Sigmoid colon (tissue), 7 donors: ENCODE measurements around the gene GRAMD4. TPM values are rescaled to one million over a fixed set of nuclear protein-coding genes. Genes with fewer than 3 reads are reported as not detected.

Experiments
- DNase-seq: peaks from one replicate; pipeline ENCODE4 v3.0.0-alpha.2; 2019
- H3K27ac ChIP-seq, 4 donors: fragments of 200-600 bp; sonication (generic); one replicate each; pipeline ENCODE4 v1.5.1; 2016 to 2019; ENCODE audit warnings: mild to moderate bottlenecking in 1 of 4
- H3K27me3 ChIP-seq, 3 donors: fragments of 200-600 bp; sonication (generic); one replicate each; pipeline ENCODE4 v1.5.1; 2019; ENCODE audit warnings: mild to moderate bottlenecking in 1 of 3
- H3K36me3 ChIP-seq, 4 donors: fragments of 200-600 bp; sonication (generic); one replicate each; pipeline ENCODE4 v1.5.1; 2016 to 2019
- H3K4me1 ChIP-seq, 4 donors: fragments of 200-600 bp; sonication (generic); one replicate each; pipeline ENCODE4 v1.5.1; 2017 to 2019
- H3K4me3 ChIP-seq, 4 donors: fragments of 200-600 bp; sonication (generic); one replicate each; pipeline ENCODE4 v1.5.1; 2017 to 2019; ENCODE audit warnings: mild to moderate bottlenecking in 2 of 4, moderate library complexity in 1 of 4
- H3K9me3 ChIP-seq, 4 donors: fragments of 200-600 bp in 3 of 4; sonication (generic) in 3 of 4; one replicate each; pipeline versions ENCODE4 v1.5.1 to v1.6.1; 2013 to 2019
- EP300 ChIP-seq, 4 donors: sonication (generic); formaldehyde crosslinking; IDR thresholded peaks; one replicate each; pipeline ENCODE4 v1.6.1; 2017; ENCODE audit warnings: antibody characterized with exemption in 4 of 4
- POLR2A ChIP-seq, 2 donors: fragments of 450-650 bp; IDR thresholded peaks; one replicate each; pipeline ENCODE4 v1.6.1; 2016; ENCODE audit warnings: antibody characterized with exemption in 2 of 2, mild to moderate bottlenecking in 2 of 2, moderate library complexity in 2 of 2
- POLR2AphosphoS5 ChIP-seq, 4 donors: sonication (generic); formaldehyde crosslinking; IDR thresholded peaks; one replicate each; pipeline ENCODE4 v1.6.1; 2017; ENCODE audit warnings: antibody characterized with exemption in 4 of 4
- WGBS, 2 donors: extraction: QIAGEN DNeasy Blood & Tissue Kit; methylation state at CpG; one replicate each; pipeline ENCODE4 v1.1.7; 2013; 5-methylcytosine and 5-hydroxymethylcytosine counted together
- intact Hi-C: fragments of 100-400 bp; cut with DNase I; formaldehyde crosslinking; loops from one replicate; pipeline ENCODE4 v1.15.1; 2023
- polyA plus RNA-seq, 3 donors: library from polyadenylated mRNA; stranded (reverse); fragments of 200-250 nt; gene quantifications; one replicate each; pipeline ENCODE4 v1.2.3, GENCODE V29; 2013
- total RNA-seq, 4 donors: library from RNA; depleted of rRNA; stranded (reverse); fragments of >200 nt; gene quantifications; one replicate each; pipeline ENCODE4 v1.1.0, GENCODE V29; 2016
- TF ChIP-seq, protein P1 (sequence below), 4 experiments: fragments of 450-650 bp in 3 of 4; fragments of 200-600 bp in 1 of 4; IDR thresholded peaks; one replicate each; pipeline ENCODE4 v1.5.1; 2016 to 2019; ENCODE audit warnings: antibody characterized with exemption in 4 of 4, mild to moderate bottlenecking in 3 of 4, moderate library complexity in 2 of 4
- donor health status: healthy with polysubstance abuse.
- donor health status: Bipolar disorder and iron deficiency.
- donor health status: healthy.

Gene GRAMD4
- total and polyA plus RNA-seq, 7 donors: 11.6 to 57.2 (median 23.5) TPM

DNA sequence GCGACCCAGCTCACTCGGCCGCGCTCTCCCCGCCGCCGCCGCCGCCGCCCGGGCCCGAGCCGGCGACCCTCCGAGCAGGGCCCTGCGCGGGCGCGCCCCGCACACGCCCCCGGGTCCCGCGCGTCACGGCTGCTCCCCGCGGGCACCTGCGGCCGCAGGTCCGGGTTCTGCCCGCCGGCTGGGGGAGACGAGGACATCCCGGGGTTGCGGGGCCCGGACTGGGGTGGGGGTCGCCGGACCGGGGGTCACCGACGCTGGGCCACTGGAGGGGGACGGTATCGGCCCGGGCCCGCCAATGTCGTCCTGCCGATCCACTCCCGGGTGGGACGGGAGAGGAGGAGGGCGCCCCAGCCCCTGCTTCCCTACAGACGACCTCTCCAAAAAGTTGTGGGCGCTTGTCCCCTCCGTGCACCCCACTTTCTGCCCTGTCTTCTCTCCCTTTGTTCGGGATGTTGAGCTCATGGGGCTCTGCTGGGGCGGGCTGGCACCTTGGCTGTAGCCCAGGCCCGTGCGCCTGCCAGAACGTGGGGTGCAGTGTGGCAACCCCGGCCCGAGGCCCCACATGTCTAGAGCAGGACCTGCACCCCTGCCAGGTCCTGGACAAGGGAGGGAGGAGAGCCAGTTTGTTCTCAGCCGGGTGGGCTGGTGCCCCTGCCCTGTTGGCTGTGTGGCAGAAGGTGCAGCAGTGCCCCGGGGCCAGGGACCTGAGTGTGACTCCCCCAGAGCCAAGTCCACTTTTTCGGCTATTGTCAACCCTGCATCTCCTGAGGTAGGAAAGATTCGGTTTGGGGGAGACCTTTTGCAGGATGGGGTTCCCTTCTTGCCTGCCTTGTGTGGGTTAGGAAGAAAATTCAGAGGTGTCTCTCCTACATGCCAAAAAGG is 42.6 kb upstream of the GRAMD4 start:
- Histone ChIP-seq H3K27me3 (no peaks in the 10 kb centered on the region), H3K27ac (peak overlapping the region; percentile 41 to 72 (median 68)), H3K4me3 (peak overlapping the region; percentile 55 to 82 (median 75)), H3K36me3 (no peaks in the 10 kb centered on the region), H3K9me3 (no peaks in the 10 kb centered on the region), H3K4me1 (peaks cover 0 to 36% (median 27%) of the 10 kb centered on the region in 4 donors)
- peak; percentile 71 for DNase-seq
- WGBS, 2 donors: 2 to 3% methylated on average over 65 of the region's 65 CpGs
- intact Hi-C loops: loop anchor here (2.0 kb wide), 1 partner anchor 185 kb away; the partner anchor contains the start of gene TBC1D22A
- TF ChIP-seq, protein P1, sequence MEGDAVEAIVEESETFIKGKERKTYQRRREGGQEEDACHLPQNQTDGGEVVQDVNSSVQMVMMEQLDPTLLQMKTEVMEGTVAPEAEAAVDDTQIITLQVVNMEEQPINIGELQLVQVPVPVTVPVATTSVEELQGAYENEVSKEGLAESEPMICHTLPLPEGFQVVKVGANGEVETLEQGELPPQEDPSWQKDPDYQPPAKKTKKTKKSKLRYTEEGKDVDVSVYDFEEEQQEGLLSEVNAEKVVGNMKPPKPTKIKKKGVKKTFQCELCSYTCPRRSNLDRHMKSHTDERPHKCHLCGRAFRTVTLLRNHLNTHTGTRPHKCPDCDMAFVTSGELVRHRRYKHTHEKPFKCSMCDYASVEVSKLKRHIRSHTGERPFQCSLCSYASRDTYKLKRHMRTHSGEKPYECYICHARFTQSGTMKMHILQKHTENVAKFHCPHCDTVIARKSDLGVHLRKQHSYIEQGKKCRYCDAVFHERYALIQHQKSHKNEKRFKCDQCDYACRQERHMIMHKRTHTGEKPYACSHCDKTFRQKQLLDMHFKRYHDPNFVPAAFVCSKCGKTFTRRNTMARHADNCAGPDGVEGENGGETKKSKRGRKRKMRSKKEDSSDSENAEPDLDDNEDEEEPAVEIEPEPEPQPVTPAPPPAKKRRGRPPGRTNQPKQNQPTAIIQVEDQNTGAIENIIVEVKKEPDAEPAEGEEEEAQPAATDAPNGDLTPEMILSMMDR (IDR thresholded peaks at IDR 0.05): no peak
- no peak for TF ChIP-seq POLR2AphosphoS5 (IDR thresholded peaks at IDR 0.05)

DNA sequence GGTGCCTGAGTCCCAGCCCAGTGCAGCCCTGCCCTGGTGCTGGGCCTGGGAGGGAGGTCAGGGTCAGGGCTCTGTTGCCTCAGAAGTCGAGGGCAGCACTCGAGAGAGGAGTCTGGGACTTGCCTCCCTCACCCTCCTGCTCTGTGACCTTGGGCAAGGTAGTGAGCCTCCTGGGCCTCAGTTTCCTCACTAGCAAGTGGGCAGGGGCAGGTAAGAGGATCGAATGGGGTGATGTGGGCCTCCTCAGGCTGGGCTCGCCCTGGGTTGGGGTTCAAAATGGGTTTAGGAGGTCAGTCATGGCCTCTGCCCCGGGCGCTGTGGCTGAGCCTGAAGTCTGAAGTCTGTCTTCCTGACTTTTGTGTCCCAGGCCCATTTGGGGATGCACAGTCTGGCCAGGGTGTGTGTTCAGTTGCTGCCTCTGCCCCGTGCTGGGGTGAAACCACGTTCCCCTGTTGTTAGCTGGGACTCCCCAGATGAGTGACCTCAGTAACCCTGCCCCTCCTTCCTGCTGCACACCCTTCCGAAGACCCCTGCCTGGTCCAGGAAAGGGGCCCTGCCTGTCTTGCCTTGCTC is 41.8 kb upstream of the GRAMD4 start:
- peak; percentile 64 for DNase-seq
- H3K27ac ChIP-seq: peak overlapping the region; percentile 41 to 72 (median 68)
- 27 to 47% methylated on average over 9 of the region's 9 CpGs for WGBS, 2 donors
- H3K9me3 ChIP-seq: no peaks in the 10 kb centered on the region
- H3K4me3 ChIP-seq: peak overlapping the region in 3 of 4 donors; percentile 71 to 82 (median 79)
- H3K27me3 ChIP-seq: no peaks in the 10 kb centered on the region
- TF ChIP-seq POLR2A (IDR thresholded peaks at IDR 0.05) (no peak), POLR2AphosphoS5 (IDR thresholded peaks at IDR 0.05) (no peak), EP300 (IDR thresholded peaks at IDR 0.05) (no peak)
- TF ChIP-seq, protein P1 (IDR thresholded peaks at IDR 0.05): no peak
- intact Hi-C loops: no loop called here
- no peaks in the 10 kb centered on the region for H3K36me3 ChIP-seq
- peaks cover 0 to 36% (median 27%) of the 10 kb centered on the region in 4 donors for H3K4me1 ChIP-seq

DNA sequence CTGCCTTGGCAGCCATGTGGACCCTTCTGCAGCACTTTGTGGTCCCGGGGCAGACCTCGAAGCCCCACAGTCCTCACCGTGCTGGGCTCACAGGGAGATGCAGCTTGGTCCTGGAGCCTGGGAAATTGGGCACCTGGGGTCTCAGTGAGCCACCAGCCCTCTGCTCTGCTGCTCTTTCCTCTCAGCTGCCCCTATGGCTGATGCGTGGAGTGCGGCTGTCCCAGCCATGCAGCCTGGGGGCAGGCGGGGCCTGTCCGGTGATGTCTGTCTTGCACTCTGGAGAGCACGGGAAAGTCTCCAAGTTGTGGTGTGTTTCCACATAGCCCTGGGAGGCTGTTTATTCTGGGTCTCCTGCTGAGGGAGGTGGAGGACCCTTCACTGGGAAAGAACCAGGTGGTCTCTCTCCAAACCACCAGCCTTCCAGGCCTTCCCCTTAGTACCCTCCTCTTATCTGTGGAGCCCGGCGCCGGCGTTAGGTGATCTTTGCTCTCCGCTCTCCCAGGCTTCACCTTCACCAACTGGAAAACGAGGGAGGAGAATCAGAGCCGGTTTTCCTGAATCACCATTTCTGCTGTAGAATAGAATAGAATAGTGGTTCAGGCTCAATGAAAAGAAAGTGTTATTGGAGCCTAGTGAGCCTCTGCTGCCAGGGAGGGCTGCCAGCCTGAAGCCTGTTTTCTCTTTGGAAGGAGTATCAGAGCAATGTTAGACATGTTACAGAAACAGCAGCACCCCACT is 41.2 kb upstream of the GRAMD4 start:
- H3K27me3 ChIP-seq: no peaks in the 10 kb centered on the region
- intact Hi-C loops: no loop called here
- peak; percentile 81 for DNase-seq
- 20 to 55% methylated on average over 15 of the region's 15 CpGs for WGBS, 2 donors
- H3K27ac ChIP-seq: peak overlapping the region; percentile 41 to 72 (median 68)
- TF ChIP-seq EP300 (IDR thresholded peaks at IDR 0.05) (no peak), POLR2A (IDR thresholded peaks at IDR 0.05) (no peak), POLR2AphosphoS5 (IDR thresholded peaks at IDR 0.05) (no peak)
- TF ChIP-seq, protein P1 (IDR thresholded peaks at IDR 0.05): no peak
- no peaks in the 10 kb centered on the region for H3K9me3 ChIP-seq
- H3K4me1 ChIP-seq: peaks cover 0 to 36% (median 27%) of the 10 kb centered on the region in 4 donors
- peak overlapping the region in 2 of 4 donors; percentile 71 to 82 for H3K4me3 ChIP-seq
- H3K36me3 ChIP-seq: no peaks in the 10 kb centered on the region

GRCh38 chr22:46579751-46580449 is 40.3 kb upstream of the GRAMD4 start:
- Histone ChIP-seq H3K27ac (peak overlapping the region in 3 of 4 donors; percentile 65 to 72 (median 70)), H3K9me3 (no peaks in the 10 kb centered on the region), H3K4me1 (peaks cover 0 to 43% (median 35%) of the 10 kb centered on the region in 4 donors), H3K27me3 (no peaks in the 10 kb centered on the region), H3K4me3 (no peak overlapping the region), H3K36me3 (no peaks in the 10 kb centered on the region)
- DNase-seq: peak; percentile 56
- TF ChIP-seq, protein P1 (IDR thresholded peaks at IDR 0.05): no peak
- no peak for TF ChIP-seq POLR2A (IDR thresholded peaks at IDR 0.05)
- TF ChIP-seq POLR2AphosphoS5 (IDR thresholded peaks at IDR 0.05): no peak
- TF ChIP-seq EP300 (IDR thresholded peaks at IDR 0.05): no peak
- WGBS, 2 donors: 59 to 85% methylated on average over 14 of the region's 14 CpGs
- intact Hi-C loops: no loop called here
